Activated CD8-positive, alpha-beta memory T cell treated with anti-CD3 and anti-CD28 coated beads for 36 hours (primary cell): ENCODE measurements around the gene HHIP. TPM values are rescaled to one million over a fixed set of nuclear protein-coding genes. Genes with fewer than 3 reads are reported as not detected.

Experiments used
- CTCF ChIA-PET: fragments of 350-600 bp; sonication (Branson Sonifier 250); formaldehyde crosslinking; loops from one replicate; lab custom pipeline; 2021; ENCODE audit warnings: antibody characterized with exemption; lab: Charles Lee
- POLR2A ChIA-PET: fragments of 350-600 bp; sonication (Branson Sonifier 250); formaldehyde crosslinking; loops from one replicate; lab custom pipeline; 2021; ENCODE audit warnings: antibody characterized with exemption; lab: Charles Lee
- total RNA-seq, 2 experiments: library from RNA; stranded (reverse); gene quantifications; one replicate each; pipeline ENCODE4 v1.2.3, GENCODE V29; 2021

HHIP gene
- total RNA-seq, 2 experiments from 2014 or later: not detected

DNA sequence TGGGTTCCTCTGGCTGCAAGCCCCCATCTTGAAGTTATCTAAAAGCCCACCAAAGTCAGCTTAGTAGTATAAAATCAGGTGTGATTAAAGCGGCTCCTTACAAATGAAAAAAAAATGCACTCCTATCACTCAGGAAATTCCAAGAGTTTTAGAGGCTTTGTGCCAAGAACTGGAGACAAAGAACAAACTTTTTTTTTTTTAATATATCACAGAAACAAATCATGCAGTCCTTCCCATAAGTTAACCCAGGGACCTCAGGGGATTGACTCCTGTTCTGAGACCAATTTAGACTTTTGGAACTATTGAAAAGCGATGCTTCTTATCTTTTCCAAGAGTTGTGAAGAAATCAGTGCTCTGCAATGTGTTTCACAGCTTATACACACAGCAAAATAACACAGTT lies 53.6 kb downstream of the HHIP start:
- POLR2A ChIA-PET: no interaction called here
- CTCF ChIA-PET: no interaction called here

- CTCF ChIA-PET: no interaction called here
- POLR2A ChIA-PET: no interaction called here
These were observed 55.8 kb downstream of the HHIP start for GRCh38 chr4:144701683-144702233.

- ChIA-PET CTCF (no interaction called here), POLR2A (no interaction called here)
These were observed 57.5 kb downstream of the HHIP start for GRCh38 chr4:144703494-144703893.

GRCh38 chr4:144705601-144706590 lies 59.9 kb downstream of the HHIP start:
- POLR2A ChIA-PET: no interaction called here
- CTCF ChIA-PET: no interaction called here

GRCh38 chr4:144709159-144709558 lies 63.2 kb downstream of the HHIP start:
- POLR2A ChIA-PET: no interaction called here

GRCh38 chr4:144709793-144710525 lies 64.0 kb downstream of the HHIP start:
- POLR2A ChIA-PET: no interaction called here
- CTCF ChIA-PET: no interaction called here

More at GRCh38 chr4:144709159-144709558, 63.2 kb downstream of the HHIP start:
- CTCF ChIA-PET: no interaction called here

DNA sequence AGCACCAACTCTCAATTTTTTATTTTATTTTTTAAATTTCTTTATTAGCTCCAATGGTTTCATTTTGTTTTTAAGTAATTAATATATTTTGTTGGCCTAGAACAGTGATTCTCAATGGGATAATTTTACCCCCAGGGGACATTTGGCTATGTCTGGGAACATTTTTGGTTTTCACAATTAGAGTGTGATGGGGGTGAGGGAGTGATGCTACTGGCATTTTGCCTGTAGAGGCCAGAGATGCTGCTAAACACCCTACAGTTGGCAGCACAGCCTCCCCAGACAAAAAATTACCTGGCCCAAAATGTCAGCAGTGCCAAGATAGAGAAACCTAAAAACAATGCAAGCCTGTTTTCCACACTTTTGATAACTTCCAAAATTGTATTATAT lies 64.6 kb downstream of the HHIP start:
- POLR2A ChIA-PET: no interaction called here
- CTCF ChIA-PET: no interaction called here

- POLR2A ChIA-PET: no interaction called here
- CTCF ChIA-PET: no interaction called here
These were observed 65.9 kb downstream of the HHIP start for GRCh38 chr4:144711700-144712456.

DNA sequence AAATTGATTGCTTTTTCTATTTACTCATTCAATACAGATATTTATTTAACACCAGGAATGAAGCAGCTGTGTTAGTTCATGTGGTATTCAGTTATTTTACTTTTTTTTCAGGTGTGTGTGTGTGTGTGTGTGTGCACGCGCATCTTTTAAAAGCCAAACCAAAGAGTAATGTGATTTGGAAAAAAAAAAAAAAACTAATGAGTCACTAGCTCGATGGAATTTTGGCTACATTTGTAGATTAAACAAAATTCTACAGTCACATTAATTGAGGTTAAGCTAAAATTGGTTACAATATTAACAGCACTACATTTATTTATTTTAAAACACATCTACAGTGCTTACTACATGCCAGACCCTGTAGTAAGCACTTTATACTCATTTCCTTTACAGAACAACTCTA lies 66.8 kb downstream of the HHIP start:
- CTCF ChIA-PET: no interaction called here
- POLR2A ChIA-PET: no interaction called here

DNA sequence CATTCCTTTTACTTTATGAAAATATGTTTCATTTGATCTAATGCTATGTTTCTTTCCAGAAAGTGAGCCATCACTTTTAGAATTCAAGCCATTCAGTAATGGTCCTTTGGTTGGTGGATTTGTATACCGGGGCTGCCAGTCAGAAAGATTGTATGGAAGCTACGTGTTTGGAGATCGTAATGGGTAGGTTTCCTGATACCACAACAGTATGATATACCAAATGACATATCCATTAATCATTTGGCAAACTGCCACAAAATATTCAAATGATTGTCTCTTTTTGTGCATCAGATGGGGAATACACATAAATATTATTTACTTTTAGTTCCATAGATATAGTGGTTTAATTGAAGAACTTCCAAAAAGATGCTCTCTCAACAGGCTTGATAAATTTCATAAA lies 68.2 kb downstream of the HHIP start:
- ChIA-PET CTCF (no interaction called here), POLR2A (no interaction called here)

DNA sequence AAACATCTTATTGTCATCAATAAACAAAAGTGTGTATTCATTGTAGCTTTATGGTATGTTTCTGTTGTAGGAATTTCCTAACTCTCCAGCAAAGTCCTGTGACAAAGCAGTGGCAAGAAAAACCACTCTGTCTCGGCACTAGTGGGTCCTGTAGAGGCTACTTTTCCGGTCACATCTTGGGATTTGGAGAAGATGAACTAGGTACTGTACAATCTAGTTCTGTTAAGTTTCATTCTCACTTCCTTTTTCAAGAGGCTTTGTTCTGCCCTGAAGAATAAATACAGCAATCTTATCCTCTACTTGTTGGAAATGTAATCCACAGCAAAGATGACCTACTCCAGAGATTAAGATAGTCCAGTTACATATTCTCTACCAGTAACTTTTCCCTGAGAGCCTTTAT lies 69.3 kb downstream of the HHIP start:
- CTCF ChIA-PET: no interaction called here

GRCh38 chr4:144716778-144717177 lies 70.8 kb downstream of the HHIP start:
- ChIA-PET CTCF (no interaction called here), POLR2A (no interaction called here)

More for the DNA sequence above, 69.3 kb downstream of the HHIP start:
- POLR2A ChIA-PET: no interaction called here

DNA sequence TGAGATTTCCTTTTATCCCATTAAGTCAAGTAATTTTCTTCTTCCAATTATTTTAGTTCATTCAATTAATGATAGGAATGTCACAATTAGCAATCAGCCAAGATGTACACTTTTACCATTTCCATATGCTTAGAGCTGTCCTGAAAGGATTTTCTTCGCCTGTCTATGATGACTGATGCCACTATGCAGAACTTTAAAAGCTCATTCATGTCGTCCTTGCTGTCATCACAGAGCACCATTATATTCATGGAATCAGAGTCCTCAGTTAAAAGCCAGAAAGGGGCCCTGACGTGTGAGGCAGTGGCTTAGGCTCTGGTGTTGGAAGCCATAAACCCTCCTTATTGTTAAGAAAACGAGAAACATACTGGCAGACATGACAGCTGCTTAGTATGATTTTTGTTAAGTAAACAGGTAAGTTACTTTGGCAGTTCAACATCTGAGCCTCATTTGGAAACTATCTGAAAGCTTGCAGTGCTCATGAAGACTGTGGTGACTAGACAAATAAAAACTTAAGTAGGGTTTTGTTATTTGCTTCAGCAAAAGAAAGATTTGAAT lies 73.1 kb downstream of the HHIP start:
- ChIA-PET POLR2A (no interaction called here), CTCF (no interaction called here)

GRCh38 chr4:144720491-144720890 lies 74.5 kb downstream of the HHIP start:
- CTCF ChIA-PET: no interaction called here

GRCh38 chr4:144721994-144722393 lies 76.0 kb downstream of the HHIP start:
- ChIA-PET POLR2A (no interaction called here), CTCF (no interaction called here)

More at GRCh38 chr4:144720491-144720890, 74.5 kb downstream of the HHIP start:
- POLR2A ChIA-PET: no interaction called here

GRCh38 chr4:144723471-144723870 lies 77.5 kb downstream of the HHIP start:
- ChIA-PET POLR2A (no interaction called here), CTCF (no interaction called here)

DNA sequence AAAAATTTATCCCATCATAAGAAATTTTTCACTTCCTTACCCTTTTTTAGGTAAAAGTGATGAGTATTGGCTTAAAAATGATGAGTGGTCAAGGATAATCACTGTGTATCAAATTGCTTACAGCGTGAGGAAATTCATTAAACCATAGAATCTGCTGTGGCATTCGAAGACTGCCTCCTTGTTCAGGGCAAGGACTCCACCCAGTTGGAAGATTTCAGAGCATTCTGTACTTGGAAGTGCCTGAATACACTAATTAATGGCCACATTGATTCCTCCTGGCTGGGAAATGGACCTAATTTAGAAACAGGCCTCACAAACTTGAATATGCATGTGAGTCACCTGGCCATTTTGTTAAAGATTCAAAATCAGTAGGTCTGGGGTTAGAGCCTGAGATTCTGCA lies 83.2 kb downstream of the HHIP start:
- CTCF ChIA-PET: no interaction called here
- POLR2A ChIA-PET: no interaction called here

- ChIA-PET CTCF (no interaction called here), POLR2A (no interaction called here)
These were observed 86.8 kb downstream of the HHIP start for GRCh38 chr4:144732584-144733428.
